BE2C (cell line): Measurements from ENCODE around the gene NECAB2.

Experiments used
- DNase-seq: peaks from one replicate; pipeline ENCODE4 v3.0.0-alpha.2; 2020
- H3K27me3 ChIP-seq: fragments of 250-450 bp; sonication (Bioruptor Pico); 2 replicates; pipeline ENCODE4 v1.5.1; 2020; ENCODE audit warnings: mild to moderate bottlenecking
- H3K36me3 ChIP-seq: fragments of 250-450 bp; sonication (Bioruptor Pico); 2 replicates; pipeline ENCODE4 v1.5.1; 2020; ENCODE audit warnings: mild to moderate bottlenecking
- H3K4me1 ChIP-seq: fragments of 250-450 bp; sonication (Bioruptor Pico); 2 replicates; pipeline ENCODE4 v1.5.1; 2020
- H3K4me3 ChIP-seq: 2 replicates; pipeline ENCODE4 v1.5.1; 2011; ENCODE audit warnings: low read depth, low read length
- H3K9me3 ChIP-seq: fragments of 250-450 bp; sonication (Bioruptor Pico); 2 replicates; pipeline ENCODE4 v1.5.1; 2020
- TF ChIP-seq, protein P1 (sequence below): IDR thresholded peaks from 2 replicates; pipeline ENCODE4 v1.5.1; 2012; ENCODE audit warnings: mild to moderate bottlenecking, low read depth, low read length

Gene NECAB2

DNA sequence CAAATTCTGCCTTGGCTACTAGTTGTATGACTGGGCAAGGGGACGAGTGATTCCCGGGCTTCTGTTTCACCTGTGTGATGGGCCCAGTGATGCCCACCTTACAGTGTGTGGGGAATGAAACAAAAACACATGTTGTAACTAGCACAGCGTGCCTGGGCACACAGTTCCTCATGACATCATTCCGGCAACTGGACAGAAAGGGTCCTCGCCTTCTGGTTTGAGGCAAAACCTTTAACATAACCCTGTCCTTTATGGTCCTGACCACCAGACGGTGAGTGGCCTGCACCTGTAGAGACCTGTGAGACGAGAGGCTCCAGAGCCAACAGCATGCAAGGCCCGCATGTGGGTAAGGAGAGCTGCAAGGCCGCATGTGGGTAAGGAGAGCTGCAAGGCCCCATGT is 82.3 kb downstream of the NECAB2 start:
- no peak for DNase-seq
- Histone ChIP-seq H3K9me3 (no peaks in the 10 kb centered on the region), H3K36me3 (peaks cover 22% of the 10 kb centered on the region)

DNA sequence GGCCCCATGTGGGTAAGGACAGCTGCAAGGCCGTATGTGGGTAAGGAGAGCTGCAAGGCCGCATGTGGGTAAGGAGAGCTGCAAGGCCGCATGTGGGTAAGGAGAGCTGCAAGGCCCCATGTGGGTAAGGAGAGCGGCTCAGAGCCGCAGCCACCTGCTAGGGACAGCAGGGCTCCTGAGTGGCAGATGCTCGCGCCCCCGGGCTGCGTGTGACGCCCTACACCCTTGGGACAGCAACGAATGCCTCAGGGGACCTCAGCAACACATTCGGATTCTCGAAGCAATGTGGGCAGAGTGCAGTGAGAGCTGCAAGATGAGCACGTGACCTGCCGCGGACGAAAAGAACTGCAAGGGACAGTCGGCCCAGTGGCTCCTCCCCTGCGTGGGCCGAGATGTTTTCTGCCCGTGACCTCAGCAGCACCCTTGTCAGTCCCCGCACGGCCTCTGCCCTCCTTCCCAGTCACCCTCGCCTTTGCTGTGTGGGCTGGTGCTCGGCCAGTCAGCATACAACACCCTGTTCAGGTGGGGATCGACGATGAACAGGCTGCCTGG is 84.1 kb downstream of the NECAB2 start:
- H3K4me3 ChIP-seq: no peak overlapping the region
- no peaks in the 10 kb centered on the region for H3K4me1 ChIP-seq
- peaks cover 30% of the 10 kb centered on the region for H3K36me3 ChIP-seq
- TF ChIP-seq, protein P1, sequence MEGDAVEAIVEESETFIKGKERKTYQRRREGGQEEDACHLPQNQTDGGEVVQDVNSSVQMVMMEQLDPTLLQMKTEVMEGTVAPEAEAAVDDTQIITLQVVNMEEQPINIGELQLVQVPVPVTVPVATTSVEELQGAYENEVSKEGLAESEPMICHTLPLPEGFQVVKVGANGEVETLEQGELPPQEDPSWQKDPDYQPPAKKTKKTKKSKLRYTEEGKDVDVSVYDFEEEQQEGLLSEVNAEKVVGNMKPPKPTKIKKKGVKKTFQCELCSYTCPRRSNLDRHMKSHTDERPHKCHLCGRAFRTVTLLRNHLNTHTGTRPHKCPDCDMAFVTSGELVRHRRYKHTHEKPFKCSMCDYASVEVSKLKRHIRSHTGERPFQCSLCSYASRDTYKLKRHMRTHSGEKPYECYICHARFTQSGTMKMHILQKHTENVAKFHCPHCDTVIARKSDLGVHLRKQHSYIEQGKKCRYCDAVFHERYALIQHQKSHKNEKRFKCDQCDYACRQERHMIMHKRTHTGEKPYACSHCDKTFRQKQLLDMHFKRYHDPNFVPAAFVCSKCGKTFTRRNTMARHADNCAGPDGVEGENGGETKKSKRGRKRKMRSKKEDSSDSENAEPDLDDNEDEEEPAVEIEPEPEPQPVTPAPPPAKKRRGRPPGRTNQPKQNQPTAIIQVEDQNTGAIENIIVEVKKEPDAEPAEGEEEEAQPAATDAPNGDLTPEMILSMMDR: no peak
- no peaks in the 10 kb centered on the region for H3K27me3 ChIP-seq
- no peak for DNase-seq
- no peaks in the 10 kb centered on the region for H3K9me3 ChIP-seq

More for the DNA sequence above, 82.3 kb downstream of the NECAB2 start:
- no peaks in the 10 kb centered on the region for H3K4me1 ChIP-seq
- H3K27me3 ChIP-seq: no peaks in the 10 kb centered on the region
- no peak overlapping the region for H3K4me3 ChIP-seq
- TF ChIP-seq, protein P1: no peak
